ENCODE results near the gene ACTC1.

ACTC1 gene

GRCh38 chr15:34755419-34755773, 40.0 kb downstream of the ACTC1 start:
- no peak for DNase-seq

GRCh38 chr15:34754674-34755418, 40.5 kb downstream of the ACTC1 start, which contains the start of gene GJD2:
GJD2 (minus strand) TSS chr15:34754998; CDS start chr15:34754488, 510 bp downstream.
- no peak for DNase-seq

GRCh38 chr15:34754171-34754601, 41.2 kb downstream of the ACTC1 start:
- DNase-seq: no peak

- no peak for DNase-seq
Observed at GRCh38 chr15:34753236-34753894, 42.0 kb downstream of the ACTC1 start.

GRCh38 chr15:34749691-34750090, 45.7 kb downstream of the ACTC1 start:
- DNase-seq: no peak

Measured in SW 1271 (cell line).